ENCODE results near the gene DOCK2.

DOCK2 gene

GRCh38 chr5:170131235-170131634 is 494.2 kb downstream of the DOCK2 start:
- DNase-seq (ENCODE audit: low read depth), result no peak

DNA sequence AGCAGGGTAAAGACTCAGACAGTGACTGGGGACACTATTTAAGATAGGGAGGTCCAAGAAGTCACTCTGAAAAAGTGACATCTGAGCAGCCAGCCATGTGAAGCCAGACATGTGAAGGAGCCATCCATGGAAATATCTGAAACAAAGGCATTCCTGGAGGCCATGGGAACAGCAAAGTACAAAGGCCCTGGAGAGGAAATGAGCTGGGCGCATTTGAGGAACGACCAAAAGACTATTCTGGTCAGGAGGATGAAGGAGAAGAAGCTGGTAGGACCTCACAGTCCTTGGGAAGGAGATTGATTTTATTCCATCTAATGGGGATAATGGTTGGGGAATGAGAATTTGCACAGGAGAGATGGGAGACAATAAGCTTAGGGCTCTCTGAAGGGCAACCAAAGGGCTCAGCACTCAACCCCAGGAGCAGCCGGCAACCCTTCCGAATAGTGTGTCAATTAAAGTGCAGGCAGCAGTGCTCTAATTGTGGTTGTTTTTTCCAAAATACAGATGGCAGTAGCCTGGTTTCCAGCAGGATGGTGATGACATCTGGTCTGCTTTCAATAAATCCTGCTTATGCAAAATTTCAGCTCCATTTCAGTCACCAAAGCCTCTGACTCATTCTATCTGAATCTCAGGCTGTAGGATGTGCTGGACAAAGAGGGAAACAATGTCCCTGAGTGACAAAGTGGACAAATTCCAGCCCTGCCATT is 495.3 kb downstream of the DOCK2 start:
- no peak for DNase-seq (ENCODE audit: low read depth)
